ENCODE results near the gene ASF1B.
A peak's percentile ranks its signal among the peaks of the same experiment; 100 is the strongest.

The ASF1B gene

GRCh38 chr19:14102756-14103155 lies 33.6 kb downstream of the ASF1B start:
- DNase-seq (ENCODE audit: low read depth): no peak
- H3K4me3 ChIP-seq (ENCODE audit: control insufficient read depth, low read depth, low read length): no peak overlapping the region
- no peak for TF ChIP-seq CTCF (conservative IDR thresholded peaks at IDR 0.05; ENCODE audit: control insufficient read depth, insufficient read depth, low read depth, low read length)

- TF ChIP-seq CTCF (conservative IDR thresholded peaks at IDR 0.05; ENCODE audit: control insufficient read depth, insufficient read depth, low read depth, low read length): no peak
- DNase-seq (ENCODE audit: low read depth): peak; percentile 46
Measured at GRCh38 chr19:14102102-14102696, 34.2 kb downstream of the ASF1B start.

GRCh38 chr19:14101003-14101545 lies 35.3 kb downstream of the ASF1B start:
- DNase-seq (ENCODE audit: low read depth): no peak
- TF ChIP-seq CTCF (conservative IDR thresholded peaks at IDR 0.05; ENCODE audit: control insufficient read depth, insufficient read depth, low read depth, low read length): no peak
- H3K4me3 ChIP-seq (ENCODE audit: control insufficient read depth, low read depth, low read length): no peak overlapping the region

More at GRCh38 chr19:14102102-14102696, 34.2 kb downstream of the ASF1B start:
- no peak overlapping the region for H3K4me3 ChIP-seq (ENCODE audit: control insufficient read depth, low read depth, low read length)

- no peak for DNase-seq (ENCODE audit: low read depth)
- peak; percentile 18 for TF ChIP-seq CTCF (conservative IDR thresholded peaks at IDR 0.05; ENCODE audit: control insufficient read depth, insufficient read depth, low read depth, low read length)
- H3K4me3 ChIP-seq (ENCODE audit: control insufficient read depth, low read depth, low read length): no peak overlapping the region
Measured at GRCh38 chr19:14097532-14098151, 38.7 kb downstream of the ASF1B start.

- DNase-seq (ENCODE audit: low read depth): no peak
- TF ChIP-seq CTCF (conservative IDR thresholded peaks at IDR 0.05; ENCODE audit: control insufficient read depth, insufficient read depth, low read depth, low read length): peak; percentile 8
- H3K4me3 ChIP-seq (ENCODE audit: control insufficient read depth, low read depth, low read length): no peak overlapping the region
Measured at GRCh38 chr19:14096272-14096992, 40.0 kb downstream of the ASF1B start.

GRCh38 chr19:14094854-14095253 lies 41.5 kb downstream of the ASF1B start:
- TF ChIP-seq CTCF (conservative IDR thresholded peaks at IDR 0.05; ENCODE audit: control insufficient read depth, insufficient read depth, low read depth, low read length): no peak
- DNase-seq (ENCODE audit: low read depth): no peak

More at GRCh38 chr19:14094854-14095253, 41.5 kb downstream of the ASF1B start:
- no peak overlapping the region for H3K4me3 ChIP-seq (ENCODE audit: control insufficient read depth, low read depth, low read length)
